Mesendoderm (in vitro differentiated cells): ENCODE results near the gene ARF4.

Experiments used
- DNase-seq: peaks from one replicate; pipeline ENCODE4 v3.0.0; 2013
- H2AK5ac ChIP-seq: 2 replicates; pipeline ENCODE4 v1.6.1; 2013; ENCODE audit warnings: low read length, inconsistent platforms
- H2BK120ac ChIP-seq: 2 replicates; pipeline ENCODE4 v1.6.1; 2013; ENCODE audit warnings: low read depth, mild to moderate bottlenecking, low read length, moderate library complexity, mixed read lengths
- H2BK15ac ChIP-seq: replicated peaks from 2 replicates; pipeline ENCODE4 v1.6.1; 2013; ENCODE audit warnings: low read depth, mild to moderate bottlenecking, moderate library complexity
- H2BK5ac ChIP-seq: 2 replicates; pipeline ENCODE4 v1.6.1; 2013; ENCODE audit warnings: low read length, inconsistent platforms
- H3K18ac ChIP-seq: 2 replicates; pipeline ENCODE4 v1.6.1; 2013; ENCODE audit warnings: mild to moderate bottlenecking, low read length, mixed read lengths
- H3K23ac ChIP-seq: one replicate; pipeline ENCODE4 v1.6.1; 2013; ENCODE audit warnings: low read length
- H3K27ac ChIP-seq: 2 replicates; pipeline ENCODE4 v1.5.1; 2013; ENCODE audit warnings: low read depth, mild to moderate bottlenecking, inconsistent platforms, low read length, moderate library complexity
- H3K27me3 ChIP-seq: 2 replicates; pipeline ENCODE4 v1.6.1; 2013; ENCODE audit warnings: low read length, control low read depth, mild to moderate bottlenecking, inconsistent platforms; ENCODE audit not compliant: insufficient read depth, poor library complexity
- H3K36me3 ChIP-seq: 2 replicates; pipeline ENCODE4 v1.6.1; 2013; ENCODE audit warnings: low read length, inconsistent platforms; ENCODE audit not compliant: control insufficient read depth, insufficient read depth
- H3K4ac ChIP-seq: one replicate; pipeline ENCODE4 v1.6.1; 2013; ENCODE audit warnings: low read depth, mild to moderate bottlenecking, low read length, moderate library complexity
- H3K4me1 ChIP-seq: 2 replicates; pipeline ENCODE4 v1.6.1; 2013; ENCODE audit warnings: low read depth, low read length, inconsistent platforms; ENCODE audit not compliant: control insufficient read depth
- H3K4me2 ChIP-seq: 2 replicates; pipeline ENCODE4 v1.6.1; 2013; ENCODE audit warnings: low read length
- H3K4me3 ChIP-seq: 2 replicates; pipeline ENCODE4 v1.5.1; 2013; ENCODE audit warnings: mild to moderate bottlenecking, low read length
- H3K56ac ChIP-seq: one replicate; pipeline ENCODE4 v1.6.1; 2013; ENCODE audit warnings: low read length
- H3K79me1 ChIP-seq: 2 replicates; pipeline ENCODE4 v1.6.1; 2013; ENCODE audit warnings: low read length, inconsistent platforms
- H3K79me2 ChIP-seq: 2 replicates; pipeline ENCODE4 v1.6.1; 2013; ENCODE audit warnings: mild to moderate bottlenecking, low read length; ENCODE audit not compliant: control insufficient read depth, insufficient read depth
- H3K9ac ChIP-seq: 2 replicates; pipeline ENCODE4 v1.6.1; 2013; ENCODE audit warnings: low read length, inconsistent platforms
- H4K5ac ChIP-seq: one replicate; pipeline ENCODE4 v1.6.1; 2013; ENCODE audit warnings: low read length
- H4K8ac ChIP-seq: one replicate; pipeline ENCODE4 v1.6.1; 2013; ENCODE audit warnings: low read depth, mild to moderate bottlenecking, control low read depth, low read length, moderate library complexity
- WGBS: extraction: QIAGEN DNeasy Blood & Tissue Kit; methylation state at CpG from one replicate; pipeline ENCODE4 v1.1.7; 2013; ENCODE audit warnings: low lambda C conversion rate, missing lambda C conversion rate; ENCODE audit not compliant: insufficient coverage; ENCODE audit errors: extremely low coverage; 5-methylcytosine and 5-hydroxymethylcytosine counted together

Gene ARF4

DNA sequence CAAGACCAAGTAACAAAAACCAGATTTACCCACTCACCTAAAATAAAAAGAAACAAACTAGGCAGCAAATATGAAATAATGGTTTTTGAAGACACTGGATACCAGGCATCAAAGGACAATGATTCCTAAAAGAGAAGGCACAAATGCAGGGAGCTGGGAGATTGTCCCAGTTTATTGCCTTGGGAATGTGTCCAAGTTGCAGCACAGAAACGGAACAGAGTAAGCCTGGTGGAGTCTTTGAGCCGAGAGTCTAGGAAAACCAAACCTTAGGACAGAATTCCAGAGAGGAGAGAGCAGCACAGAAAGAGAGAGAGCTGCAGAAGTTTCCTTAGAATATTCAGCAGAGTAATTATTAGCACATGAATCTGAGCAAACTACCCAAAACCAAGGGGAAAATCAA lies 7.8 kb upstream of the ARF4 start:
- H3K9ac ChIP-seq = no peak overlapping the region
- H3K79me1 ChIP-seq = no peaks in the 10 kb centered on the region
- H3K79me2 ChIP-seq = no peaks in the 10 kb centered on the region
- DNase-seq = no peak
- H3K27me3 ChIP-seq = no peaks in the 10 kb centered on the region
- H3K4me3 ChIP-seq = no peak overlapping the region
- H3K4me2 ChIP-seq = no peak overlapping the region
- H3K4ac ChIP-seq = no peak overlapping the region
- no peaks in the 10 kb centered on the region for H3K4me1 ChIP-seq
- H4K8ac ChIP-seq = no peak overlapping the region
- no peak overlapping the region for H3K18ac ChIP-seq
- H4K5ac ChIP-seq = no peak overlapping the region
- H3K56ac ChIP-seq = no peak overlapping the region
- WGBS = no CpG with 5 or more reads among the region's 2 CpGs
- H2AK5ac ChIP-seq = no peak overlapping the region
- no peak overlapping the region for H3K23ac ChIP-seq
- no peak overlapping the region for H2BK120ac ChIP-seq
- no peak overlapping the region for H2BK5ac ChIP-seq
- H3K36me3 ChIP-seq = no peaks in the 10 kb centered on the region
- no peak overlapping the region for H2BK15ac ChIP-seq
- no peak overlapping the region for H3K27ac ChIP-seq

DNA sequence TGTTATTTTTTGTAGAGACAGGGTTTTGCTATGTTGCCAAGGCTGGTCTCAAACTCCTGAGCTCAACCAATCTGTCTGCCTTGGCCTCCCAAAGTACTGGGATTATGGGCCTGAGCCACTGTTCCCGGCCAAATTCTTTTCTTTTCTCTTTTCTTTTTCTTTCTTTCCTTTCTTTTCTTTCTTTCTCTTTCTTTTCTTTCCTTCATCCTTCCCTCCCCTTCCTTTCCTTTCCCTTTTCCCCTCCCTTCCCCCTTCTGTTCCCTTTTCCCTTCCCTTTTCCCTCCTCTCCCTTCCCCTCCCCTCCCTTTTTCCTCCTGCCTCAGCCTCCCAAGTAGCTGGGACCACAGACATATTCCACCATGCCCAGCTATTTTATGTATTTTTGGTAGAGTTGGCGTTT lies 3.1 kb upstream of the ARF4 start:
- Histone ChIP-seq H3K79me1 (no peaks in the 10 kb centered on the region), H4K8ac (no peak overlapping the region), H3K79me2 (peaks cover 16% of the 10 kb centered on the region), H3K4ac (no peak overlapping the region), H3K18ac (no peak overlapping the region), H3K4me2 (no peak overlapping the region), H3K56ac (peak overlapping the region; percentile 9), H2BK5ac (no peak overlapping the region), H4K5ac (no peak overlapping the region), H3K4me1 (no peaks in the 10 kb centered on the region), H3K36me3 (no peaks in the 10 kb centered on the region), H3K23ac (no peak overlapping the region), H2AK5ac (no peak overlapping the region), H2BK15ac (no peak overlapping the region), H3K27ac (no peak overlapping the region), H3K27me3 (no peaks in the 10 kb centered on the region), H2BK120ac (no peak overlapping the region), H3K9ac (no peak overlapping the region), H3K4me3 (no peak overlapping the region)
- no CpG with 5 or more reads among the region's 2 CpGs for WGBS
- no peak for DNase-seq

DNA sequence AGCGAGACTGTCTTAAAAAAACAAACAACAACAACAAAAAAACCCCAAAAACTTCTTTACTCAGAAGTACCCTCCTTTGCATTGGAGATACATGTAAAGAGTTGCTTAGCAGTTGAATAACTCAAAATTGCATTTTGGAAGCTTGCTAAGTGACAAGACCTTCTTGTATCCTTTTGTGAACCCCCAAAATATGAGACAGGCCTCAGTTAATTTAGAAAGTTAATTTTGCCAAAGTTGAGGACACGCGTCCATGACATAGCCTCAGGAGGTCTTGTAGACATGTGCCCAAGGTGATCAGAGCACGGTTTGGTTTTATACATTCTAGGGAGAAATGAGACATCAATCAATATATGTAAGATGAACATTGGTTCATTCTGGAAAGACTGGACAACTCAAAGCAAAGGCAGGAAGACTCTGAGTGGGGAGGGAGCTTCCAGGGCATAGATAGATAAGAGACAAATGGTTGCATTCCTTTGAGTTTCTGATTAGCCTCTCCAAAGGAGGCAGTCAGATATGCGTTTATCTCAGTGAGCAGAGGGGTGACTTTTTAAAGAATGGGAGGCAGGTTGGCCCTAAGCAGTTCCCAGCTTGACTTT lies 1.7 kb upstream of the ARF4 start:
- Histone ChIP-seq H3K18ac (peak overlapping the region; percentile 65), H4K8ac (no peak overlapping the region), H2AK5ac (no peak overlapping the region), H3K23ac (no peak overlapping the region), H3K9ac (peak overlapping the region; percentile 50), H3K36me3 (no peaks in the 10 kb centered on the region), H3K4me3 (no peak overlapping the region), H3K4me2 (no peak overlapping the region), H4K5ac (no peak overlapping the region), H2BK15ac (no peak overlapping the region), H3K4me1 (no peaks in the 10 kb centered on the region), H3K79me1 (no peaks in the 10 kb centered on the region), H3K56ac (peak overlapping the region; percentile 99), H3K79me2 (peaks cover 29% of the 10 kb centered on the region), H2BK120ac (no peak overlapping the region), H3K27me3 (no peaks in the 10 kb centered on the region), H3K27ac (peak overlapping the region; percentile 72), H2BK5ac (peak overlapping the region; percentile 64), H3K4ac (peak overlapping the region; percentile 47)
- DNase-seq = peak; percentile 87
- WGBS = no CpG with 5 or more reads among the region's 5 CpGs

DNA sequence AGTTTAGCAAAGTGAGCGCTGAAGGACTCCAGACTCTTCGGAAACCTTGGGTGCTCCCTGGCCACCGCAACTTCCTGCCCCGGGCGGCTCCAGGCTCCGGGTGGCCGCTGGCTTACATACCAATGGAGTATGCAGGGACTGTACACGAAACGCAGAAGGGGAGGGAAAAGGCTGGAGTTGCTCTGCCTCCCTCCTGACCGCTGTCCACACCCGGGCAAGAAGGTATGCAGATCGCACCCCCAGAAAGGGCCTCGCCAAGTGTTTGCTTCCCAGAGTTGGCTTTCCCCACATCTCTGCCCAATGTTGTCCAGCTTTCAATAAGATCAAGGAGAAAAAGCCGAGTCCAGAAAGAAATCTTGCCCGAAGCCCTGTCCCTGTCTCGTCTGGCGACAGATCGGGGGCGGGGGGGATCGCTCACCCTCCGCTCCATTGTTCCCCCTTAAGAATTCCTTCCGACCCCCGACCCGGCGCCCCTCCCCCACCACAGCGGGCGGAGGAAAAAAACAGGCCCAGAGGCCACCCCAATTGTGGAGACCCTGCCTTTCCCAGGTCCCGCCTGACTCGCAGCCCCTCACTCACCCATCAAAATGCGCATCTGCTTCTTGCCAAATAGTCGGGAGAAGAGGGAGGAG lies 533 bp downstream of the ARF4 start:
- no peaks in the 10 kb centered on the region for H3K36me3 ChIP-seq
- peak overlapping the region; percentile 96 for H3K56ac ChIP-seq
- peak overlapping the region; percentile 46 for H3K18ac ChIP-seq
- H4K8ac ChIP-seq = no peak overlapping the region
- peak overlapping the region; percentile 8 for H3K4ac ChIP-seq
- peak overlapping the region; percentile 99 for H3K4me3 ChIP-seq
- H4K5ac ChIP-seq = no peak overlapping the region
- peak overlapping the region; percentile 98 for H2BK5ac ChIP-seq
- peak overlapping the region; percentile 94 for H3K23ac ChIP-seq
- H3K27me3 ChIP-seq = no peaks in the 10 kb centered on the region
- H2AK5ac ChIP-seq = no peak overlapping the region
- peak overlapping the region; percentile 97 for H3K27ac ChIP-seq
- H3K79me1 ChIP-seq = no peaks in the 10 kb centered on the region
- peak overlapping the region; percentile 56 for H3K4me2 ChIP-seq
- no peaks in the 10 kb centered on the region for H3K4me1 ChIP-seq
- H3K79me2 ChIP-seq = peaks cover 49% of the 10 kb centered on the region
- no peak overlapping the region for H2BK120ac ChIP-seq
- WGBS = no CpG with 5 or more reads among the region's 31 CpGs
- H2BK15ac ChIP-seq = no peak overlapping the region
- peak overlapping the region; percentile 100 for H3K9ac ChIP-seq
- DNase-seq = peak; percentile 83

DNA sequence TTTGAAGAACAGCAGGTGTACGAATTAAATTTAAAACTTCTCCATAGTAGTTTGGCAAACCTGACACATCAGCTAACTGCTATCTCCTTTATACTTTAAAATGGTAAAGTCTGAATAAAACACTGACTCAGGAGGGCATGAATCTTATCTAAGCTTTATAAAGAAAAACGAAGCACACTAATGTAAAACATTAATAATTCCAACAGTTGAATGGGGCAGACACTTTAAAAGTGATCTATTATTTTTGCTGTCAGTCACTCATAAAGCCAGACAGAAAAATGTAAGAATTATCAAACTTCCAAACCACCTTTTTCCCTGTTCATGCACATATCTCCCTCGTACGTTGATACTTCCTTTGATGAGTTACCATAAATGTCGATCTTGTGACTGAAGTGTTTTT lies 2.6 kb downstream of the ARF4 start:
- H3K4me1 ChIP-seq = no peaks in the 10 kb centered on the region
- H3K23ac ChIP-seq = no peak overlapping the region
- no peak overlapping the region for H4K8ac ChIP-seq
- DNase-seq = no peak
- no peak overlapping the region for H3K9ac ChIP-seq
- H3K27me3 ChIP-seq = no peaks in the 10 kb centered on the region
- H3K27ac ChIP-seq = no peak overlapping the region
- WGBS = no CpG with 5 or more reads among the region's 5 CpGs
- H3K79me1 ChIP-seq = no peaks in the 10 kb centered on the region
- no peak overlapping the region for H3K4me2 ChIP-seq
- no peak overlapping the region for H2BK15ac ChIP-seq
- H3K36me3 ChIP-seq = no peaks in the 10 kb centered on the region
- no peak overlapping the region for H3K18ac ChIP-seq
- no peak overlapping the region for H3K4ac ChIP-seq
- no peak overlapping the region for H4K5ac ChIP-seq
- no peak overlapping the region for H2BK5ac ChIP-seq
- H3K56ac ChIP-seq = no peak overlapping the region
- H3K4me3 ChIP-seq = no peak overlapping the region
- no peak overlapping the region for H2BK120ac ChIP-seq
- no peak overlapping the region for H2AK5ac ChIP-seq
- H3K79me2 ChIP-seq = peaks cover 63% of the 10 kb centered on the region

DNA sequence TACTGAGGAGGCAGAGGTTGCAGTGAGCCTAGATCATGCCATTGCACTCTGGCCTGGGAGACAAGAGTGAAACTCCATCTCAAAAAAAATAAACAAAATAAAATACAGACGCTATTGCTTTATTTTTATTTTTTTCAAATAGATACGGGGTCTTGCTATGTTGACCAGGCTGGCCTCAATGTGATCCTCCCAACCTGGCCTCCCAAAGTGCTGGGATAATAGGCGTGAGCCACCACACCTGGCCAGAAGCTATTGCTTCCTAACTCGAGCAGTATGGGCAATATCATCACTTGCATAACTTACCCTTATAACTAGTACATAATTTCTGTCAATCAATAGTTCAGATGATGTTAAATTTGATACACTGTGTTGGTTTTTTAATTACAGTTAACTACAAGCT lies 3.0 kb downstream of the ARF4 start:
- Histone ChIP-seq H3K9ac (no peak overlapping the region), H3K36me3 (no peaks in the 10 kb centered on the region), H2AK5ac (no peak overlapping the region), H3K27me3 (no peaks in the 10 kb centered on the region), H2BK120ac (no peak overlapping the region), H2BK15ac (no peak overlapping the region), H4K8ac (no peak overlapping the region), H3K18ac (no peak overlapping the region), H3K4me3 (no peak overlapping the region), H3K4me2 (no peak overlapping the region), H3K56ac (no peak overlapping the region), H3K79me2 (peaks cover 67% of the 10 kb centered on the region), H3K4me1 (no peaks in the 10 kb centered on the region), H4K5ac (no peak overlapping the region), H3K79me1 (no peaks in the 10 kb centered on the region), H3K27ac (no peak overlapping the region), H2BK5ac (no peak overlapping the region), H3K23ac (no peak overlapping the region), H3K4ac (no peak overlapping the region)
- DNase-seq = no peak
- no CpG with 5 or more reads among the region's 4 CpGs for WGBS
